Measurements from ENCODE around the gene IP6K3.

- TF ChIP-seq, protein P1, sequence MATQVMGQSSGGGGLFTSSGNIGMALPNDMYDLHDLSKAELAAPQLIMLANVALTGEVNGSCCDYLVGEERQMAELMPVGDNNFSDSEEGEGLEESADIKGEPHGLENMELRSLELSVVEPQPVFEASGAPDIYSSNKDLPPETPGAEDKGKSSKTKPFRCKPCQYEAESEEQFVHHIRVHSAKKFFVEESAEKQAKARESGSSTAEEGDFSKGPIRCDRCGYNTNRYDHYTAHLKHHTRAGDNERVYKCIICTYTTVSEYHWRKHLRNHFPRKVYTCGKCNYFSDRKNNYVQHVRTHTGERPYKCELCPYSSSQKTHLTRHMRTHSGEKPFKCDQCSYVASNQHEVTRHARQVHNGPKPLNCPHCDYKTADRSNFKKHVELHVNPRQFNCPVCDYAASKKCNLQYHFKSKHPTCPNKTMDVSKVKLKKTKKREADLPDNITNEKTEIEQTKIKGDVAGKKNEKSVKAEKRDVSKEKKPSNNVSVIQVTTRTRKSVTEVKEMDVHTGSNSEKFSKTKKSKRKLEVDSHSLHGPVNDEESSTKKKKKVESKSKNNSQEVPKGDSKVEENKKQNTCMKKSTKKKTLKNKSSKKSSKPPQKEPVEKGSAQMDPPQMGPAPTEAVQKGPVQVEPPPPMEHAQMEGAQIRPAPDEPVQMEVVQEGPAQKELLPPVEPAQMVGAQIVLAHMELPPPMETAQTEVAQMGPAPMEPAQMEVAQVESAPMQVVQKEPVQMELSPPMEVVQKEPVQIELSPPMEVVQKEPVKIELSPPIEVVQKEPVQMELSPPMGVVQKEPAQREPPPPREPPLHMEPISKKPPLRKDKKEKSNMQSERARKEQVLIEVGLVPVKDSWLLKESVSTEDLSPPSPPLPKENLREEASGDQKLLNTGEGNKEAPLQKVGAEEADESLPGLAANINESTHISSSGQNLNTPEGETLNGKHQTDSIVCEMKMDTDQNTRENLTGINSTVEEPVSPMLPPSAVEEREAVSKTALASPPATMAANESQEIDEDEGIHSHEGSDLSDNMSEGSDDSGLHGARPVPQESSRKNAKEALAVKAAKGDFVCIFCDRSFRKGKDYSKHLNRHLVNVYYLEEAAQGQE (IDR thresholded peaks at IDR 0.05; ENCODE audit: insufficient read depth in 1 of 2, low read depth in 2 of 2, low read length in 2 of 2), result no peak
- no peak for TF ChIP-seq SIN3A (IDR thresholded peaks at IDR 0.05; ENCODE audit: borderline replicate concordance, insufficient read depth, low read length)
Measured at GRCh38 chr6:33696548-33697518, 49.9 kb downstream of the IP6K3 start.

All from PFSK-1 (cell line).